Measurements from ENCODE around the gene CDKL4. TPM values are rescaled to one million over a fixed set of nuclear protein-coding genes. Genes with fewer than 3 reads are reported as not detected.
A peak's percentile ranks its signal among the peaks of the same experiment; 100 is the strongest.

Gene CDKL4
- total and polyA plus RNA-seq, 8 donors, result 0.14 to 0.79 (median 0.25) TPM; not detected in 1

DNA sequence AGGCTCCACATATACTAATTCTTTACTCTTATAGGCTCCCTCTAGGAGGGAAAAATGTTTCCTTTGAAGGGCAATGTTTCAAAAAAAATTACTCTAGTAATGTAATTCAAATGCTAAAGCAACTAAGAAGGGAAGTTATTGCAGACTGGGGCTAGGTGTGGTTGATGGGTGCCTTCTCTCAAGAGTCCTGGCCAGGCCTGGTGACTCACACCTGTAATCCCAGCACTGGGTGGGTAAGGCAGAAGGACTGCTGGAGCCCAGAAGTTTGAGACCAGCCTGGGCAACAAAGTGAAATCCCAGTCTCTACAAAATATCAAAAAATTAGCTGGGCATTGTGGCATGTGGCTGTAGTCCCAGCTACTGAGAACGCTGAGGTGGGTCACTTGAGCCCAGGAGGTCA, 31.2 kb upstream of the CDKL4 start:
- WGBS, 2 donors, result 95 to 98% methylated on average over 1 of the region's 1 CpG
- FAIRE-seq (no peak), DNase-seq (no peak), ATAC-seq (no peak)
- no peaks in the 10 kb centered on the region for H3K4me1 ChIP-seq
- no peaks in the 10 kb centered on the region for H3K9me3 ChIP-seq
- H3K27ac ChIP-seq, result no peak overlapping the region
- no peak overlapping the region for H3K4me3 ChIP-seq
- TF ChIP-seq, protein P1, sequence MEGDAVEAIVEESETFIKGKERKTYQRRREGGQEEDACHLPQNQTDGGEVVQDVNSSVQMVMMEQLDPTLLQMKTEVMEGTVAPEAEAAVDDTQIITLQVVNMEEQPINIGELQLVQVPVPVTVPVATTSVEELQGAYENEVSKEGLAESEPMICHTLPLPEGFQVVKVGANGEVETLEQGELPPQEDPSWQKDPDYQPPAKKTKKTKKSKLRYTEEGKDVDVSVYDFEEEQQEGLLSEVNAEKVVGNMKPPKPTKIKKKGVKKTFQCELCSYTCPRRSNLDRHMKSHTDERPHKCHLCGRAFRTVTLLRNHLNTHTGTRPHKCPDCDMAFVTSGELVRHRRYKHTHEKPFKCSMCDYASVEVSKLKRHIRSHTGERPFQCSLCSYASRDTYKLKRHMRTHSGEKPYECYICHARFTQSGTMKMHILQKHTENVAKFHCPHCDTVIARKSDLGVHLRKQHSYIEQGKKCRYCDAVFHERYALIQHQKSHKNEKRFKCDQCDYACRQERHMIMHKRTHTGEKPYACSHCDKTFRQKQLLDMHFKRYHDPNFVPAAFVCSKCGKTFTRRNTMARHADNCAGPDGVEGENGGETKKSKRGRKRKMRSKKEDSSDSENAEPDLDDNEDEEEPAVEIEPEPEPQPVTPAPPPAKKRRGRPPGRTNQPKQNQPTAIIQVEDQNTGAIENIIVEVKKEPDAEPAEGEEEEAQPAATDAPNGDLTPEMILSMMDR (IDR thresholded peaks at IDR 0.05), result no peak
- H3K36me3 ChIP-seq, result peaks cover 0 to 50% (median 12%) of the 10 kb centered on the region in 3 donors
- H3K27me3 ChIP-seq, result no peaks in the 10 kb centered on the region
- intact Hi-C loops (cut with DNase I), result no loop called here

DNA sequence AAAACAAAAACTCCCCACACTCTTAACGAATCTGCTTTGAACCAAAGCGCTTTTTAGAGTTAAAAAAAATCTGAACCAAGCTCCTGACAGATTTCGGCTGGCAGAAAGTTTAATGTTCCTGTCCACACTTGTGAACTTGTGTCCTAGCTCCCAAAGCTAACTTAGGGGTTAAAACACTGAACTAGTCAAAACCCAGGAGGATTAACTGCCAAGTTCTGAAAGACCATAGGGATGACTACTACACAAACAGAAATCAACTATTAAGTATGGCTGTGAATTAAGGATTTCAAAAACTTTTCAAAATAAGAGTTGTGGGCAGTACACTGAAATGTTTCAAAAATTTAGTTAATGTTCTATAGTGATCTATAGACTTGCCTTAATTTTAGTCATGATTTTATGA, 26.2 kb upstream of the CDKL4 start:
- Histone ChIP-seq H3K27ac (no peak overlapping the region), H3K4me3 (no peak overlapping the region), H3K9me3 (no peaks in the 10 kb centered on the region), H3K4me1 (no peaks in the 10 kb centered on the region), H3K27me3 (no peaks in the 10 kb centered on the region), H3K36me3 (peaks cover 0 to 24% (median 0%) of the 10 kb centered on the region in 3 donors)
- no peak for FAIRE-seq
- DNase-seq, result no peak
- WGBS, 2 donors, result 91 to 94% methylated on average over 3 of the region's 3 CpGs
- no peak for ATAC-seq
- intact Hi-C loops (cut with DNase I), result no loop called here
- TF ChIP-seq, protein P1 (IDR thresholded peaks at IDR 0.05), result no peak

DNA sequence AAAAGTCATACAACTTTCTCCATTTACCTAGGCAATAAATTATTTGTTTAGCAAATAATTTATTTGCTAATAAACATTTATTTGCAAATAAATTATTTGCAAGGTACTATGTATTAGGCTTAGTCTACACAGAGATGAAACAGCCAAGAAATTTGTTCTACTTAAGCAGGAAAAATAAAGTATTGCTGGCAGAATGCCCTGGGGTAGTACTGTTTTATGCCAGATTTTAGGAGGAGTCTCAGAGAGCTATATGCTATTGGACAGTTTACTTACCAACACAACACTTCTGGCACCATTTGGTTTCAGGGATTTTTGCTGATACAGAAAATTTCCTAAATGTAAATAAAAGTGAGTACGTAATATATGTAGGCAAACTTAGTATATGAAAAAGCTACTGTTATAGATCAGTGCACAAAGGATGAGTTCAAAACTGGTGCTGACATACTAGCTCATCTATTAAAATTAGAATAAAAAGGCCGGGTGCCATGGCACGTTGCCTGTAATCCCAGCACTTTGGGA, 23.2 kb upstream of the CDKL4 start:
- no peak for FAIRE-seq
- Histone ChIP-seq H3K27me3 (no peaks in the 10 kb centered on the region), H3K4me1 (no peaks in the 10 kb centered on the region), H3K36me3 (peaks cover 0 to 16% (median 0%) of the 10 kb centered on the region in 3 donors), H3K9me3 (no peaks in the 10 kb centered on the region), H3K4me3 (no peak overlapping the region), H3K27ac (no peak overlapping the region)
- WGBS, 2 donors, result 93 to 98% methylated on average over 3 of the region's 3 CpGs
- TF ChIP-seq, protein P1 (IDR thresholded peaks at IDR 0.05), result no peak
- no peak for DNase-seq
- ATAC-seq, result no peak
- intact Hi-C loops (cut with DNase I), result no loop called here

DNA sequence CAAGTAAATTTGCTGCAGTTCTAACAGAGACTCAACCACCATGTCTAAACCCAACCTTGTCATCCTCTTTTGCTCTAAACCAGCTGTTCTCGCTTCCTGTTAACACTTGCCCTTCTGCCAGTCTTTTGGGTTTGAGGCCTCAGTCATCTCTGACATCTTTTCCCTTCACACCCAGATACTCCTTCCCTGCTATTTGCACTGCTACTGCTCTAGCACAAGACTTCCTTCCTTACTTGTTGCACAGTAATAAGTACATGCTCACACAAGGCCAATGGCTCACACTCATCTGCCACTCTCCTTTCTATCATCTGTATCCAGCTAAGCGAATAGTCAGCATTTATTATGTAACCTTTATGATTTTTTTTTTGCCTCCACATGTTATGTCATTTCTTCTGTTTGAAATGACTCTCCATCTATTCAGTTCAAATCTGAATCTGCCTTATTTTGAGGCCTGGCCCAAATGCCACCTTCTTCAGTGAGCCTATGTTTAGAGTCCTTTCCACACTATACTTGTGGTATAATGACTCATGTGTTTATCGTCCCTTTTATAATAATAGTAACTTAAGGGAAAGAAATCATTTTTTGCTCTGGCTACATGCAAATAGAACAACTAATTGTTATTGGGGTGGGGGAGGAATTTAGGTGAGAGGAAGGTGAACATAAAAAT, 22.5 kb upstream of the CDKL4 start:
- intact Hi-C loops (cut with DNase I), result no loop called here
- TF ChIP-seq, protein P1 (IDR thresholded peaks at IDR 0.05), result no peak
- H3K27ac ChIP-seq, result no peak overlapping the region
- no peaks in the 10 kb centered on the region for H3K27me3 ChIP-seq
- ATAC-seq (no peak), FAIRE-seq (no peak), DNase-seq (no peak)
- H3K36me3 ChIP-seq, result peaks cover 0 to 9% (median 0%) of the 10 kb centered on the region in 3 donors
- no peaks in the 10 kb centered on the region for H3K9me3 ChIP-seq
- 96 to 97% methylated on average over 3 of the region's 3 CpGs for WGBS, 2 donors
- H3K4me1 ChIP-seq, result no peaks in the 10 kb centered on the region
- H3K4me3 ChIP-seq, result no peak overlapping the region

DNA sequence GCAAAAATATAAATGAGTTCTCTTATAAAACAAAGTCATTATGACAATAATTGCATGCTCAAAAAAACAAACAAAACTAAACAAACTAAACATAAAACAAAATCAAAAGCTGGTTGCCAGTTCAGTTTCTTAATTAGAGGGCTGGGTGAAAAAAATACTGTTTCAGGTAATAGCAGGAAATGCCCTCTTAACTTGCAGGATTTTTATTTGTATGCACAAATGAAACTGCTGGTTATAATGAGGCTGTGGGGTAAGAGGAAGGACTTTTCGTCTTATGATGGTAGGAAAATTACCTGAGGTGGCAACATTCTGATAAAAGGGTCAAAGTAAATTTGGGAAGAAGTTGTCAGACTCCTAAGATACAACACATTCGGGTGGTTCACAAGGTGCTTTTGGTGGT, 21.5 kb upstream of the CDKL4 start:
- no peaks in the 10 kb centered on the region for H3K27me3 ChIP-seq
- ATAC-seq (no peak), DNase-seq (no peak), FAIRE-seq (peak; percentile 23)
- intact Hi-C loops (cut with DNase I), result no loop called here
- WGBS, 2 donors, result 75 to 84% methylated on average over 2 of the region's 2 CpGs
- TF ChIP-seq, protein P1 (IDR thresholded peaks at IDR 0.05), result no peak
- H3K4me3 ChIP-seq, result no peak overlapping the region
- H3K27ac ChIP-seq, result no peak overlapping the region
- H3K4me1 ChIP-seq, result no peaks in the 10 kb centered on the region
- no peaks in the 10 kb centered on the region for H3K9me3 ChIP-seq
- peaks cover 0 to 5% (median 2%) of the 10 kb centered on the region in 3 donors for H3K36me3 ChIP-seq

Measured in pancreas (tissue), 10 donors.